Stimulated activated CD8-positive, alpha-beta memory T cell treated with anti-CD3 and anti-CD28 coated beads, Interleukin-7, amount 100 ng/mL, for 1 hour (primary cell): ENCODE results near the gene MEP1B.

Experiments used
- DNase-seq, 2 donors: peaks; one replicate each; pipeline ENCODE4 v3.0.0-alpha.2; 2020; ENCODE audit warnings: low read depth in 2 of 2

MEP1B gene

GRCh38 chr18:32267463-32267862 lies 77.6 kb downstream of the MEP1B start:
- no peak for DNase-seq
